ENCODE data around the gene BHLHA15. TPM values are rescaled to one million over a fixed set of nuclear protein-coding genes. Genes with fewer than 3 reads are reported as not detected.

BHLHA15 gene
- total RNA-seq, 1 donor from 2014 or later = 3.3 TPM

GRCh38 chr7:98187138-98187502 is 24.1 kb upstream of the BHLHA15 start:
- no peak for DNase-seq (ENCODE audit: low spot score)

- DNase-seq (ENCODE audit: low spot score) = no peak
Observed at GRCh38 chr7:98189559-98189958, 21.7 kb upstream of the BHLHA15 start.

- no peak for DNase-seq (ENCODE audit: low spot score)
Observed at GRCh38 chr7:98191668-98192431, 19.4 kb upstream of the BHLHA15 start.

- DNase-seq (ENCODE audit: low spot score) = no peak
Observed at GRCh38 chr7:98192781-98193457, 18.3 kb upstream of the BHLHA15 start.

- DNase-seq (ENCODE audit: low spot score) = no peak
Observed at GRCh38 chr7:98193474-98194180, 17.6 kb upstream of the BHLHA15 start.

GRCh38 chr7:98194186-98194585 is 17.1 kb upstream of the BHLHA15 start:
- DNase-seq (ENCODE audit: low spot score) = no peak

GRCh38 chr7:98194672-98195457 is 16.4 kb upstream of the BHLHA15 start:
- DNase-seq (ENCODE audit: low spot score) = no peak

- no peak for DNase-seq (ENCODE audit: low spot score)
Observed at GRCh38 chr7:98196706-98197605, 14.3 kb upstream of the BHLHA15 start.

- DNase-seq (ENCODE audit: low spot score) = no peak
Observed at GRCh38 chr7:98199131-98199530, 12.1 kb upstream of the BHLHA15 start.

- DNase-seq (ENCODE audit: low spot score) = no peak
Observed at GRCh38 chr7:98200364-98200763, 10.9 kb upstream of the BHLHA15 start.

- DNase-seq (ENCODE audit: low spot score) = no peak
Observed at GRCh38 chr7:98202367-98203195, 8.7 kb upstream of the BHLHA15 start.

- no peak for DNase-seq (ENCODE audit: low spot score)
Observed at GRCh38 chr7:98203261-98203963, 7.8 kb upstream of the BHLHA15 start.

- DNase-seq (ENCODE audit: low spot score) = no peak
Observed at GRCh38 chr7:98203964-98204605, 7.2 kb upstream of the BHLHA15 start.

- DNase-seq (ENCODE audit: low spot score) = no peak
Observed at GRCh38 chr7:98204670-98205069, 6.6 kb upstream of the BHLHA15 start.

GRCh38 chr7:98205162-98205845 is 5.9 kb upstream of the BHLHA15 start:
- DNase-seq (ENCODE audit: low spot score) = no peak

- DNase-seq (ENCODE audit: low spot score) = no peak
Observed at GRCh38 chr7:98206451-98207330, 4.5 kb upstream of the BHLHA15 start.
